Nephron progenitor cell (in vitro differentiated cells): ENCODE data around the gene LCAT.

Experiments
- DNase-seq: peaks from one replicate; pipeline ENCODE4 v3.0.0; 2021
- H3K27ac Mint-ChIP-seq: 2 replicates; pipeline ENCODE4 v1.8.0; 2021; ENCODE audit warnings: mild to moderate bottlenecking, moderate library complexity, mixed read lengths
- H3K27me3 Mint-ChIP-seq: 2 replicates; pipeline ENCODE4 v1.8.0; 2021; ENCODE audit warnings: mild to moderate bottlenecking, low read depth, mixed read lengths; ENCODE audit not compliant: poor library complexity
- H3K36me3 Mint-ChIP-seq: 2 replicates; pipeline ENCODE4 v1.8.0; 2021; ENCODE audit warnings: low read depth, mixed read lengths
- H3K4me1 Mint-ChIP-seq: 2 replicates; pipeline ENCODE4 v1.8.0; 2021; ENCODE audit warnings: mixed read lengths
- H3K4me3 Mint-ChIP-seq: 2 replicates; pipeline ENCODE4 v1.8.0; 2021; ENCODE audit warnings: mild to moderate bottlenecking, moderate library complexity, mixed read lengths
- H3K9me3 Mint-ChIP-seq: 2 replicates; pipeline ENCODE4 v1.8.0; 2021; ENCODE audit warnings: mild to moderate bottlenecking, moderate library complexity, mixed read lengths
- CTCF ChIP-seq: fragments of 200-600 bp; sonication (generic); IDR thresholded peaks from 2 replicates; pipeline ENCODE4 v1.5.0; 2021; ENCODE audit warnings: antibody characterized with exemption

LCAT gene

GRCh38 chr16:67922740-67923139 is 21.2 kb downstream of the LCAT start:
- H3K27ac Mint-ChIP-seq: peak overlapping the region; percentile 93
- H3K27me3 Mint-ChIP-seq: no peaks in the 10 kb centered on the region
- TF ChIP-seq CTCF: no peak
- no peak overlapping the region for H3K4me3 Mint-ChIP-seq
- DNase-seq: no peak
- H3K9me3 Mint-ChIP-seq: no peaks in the 10 kb centered on the region
- H3K36me3 Mint-ChIP-seq: peaks cover 8% of the 10 kb centered on the region
- peaks cover 25% of the 10 kb centered on the region for H3K4me1 Mint-ChIP-seq

- Mint-ChIP-seq H3K9me3 (no peaks in the 10 kb centered on the region), H3K27me3 (no peaks in the 10 kb centered on the region), H3K4me3 (no peak overlapping the region), H3K27ac (peak overlapping the region; percentile 93), H3K36me3 (peaks cover 13% of the 10 kb centered on the region), H3K4me1 (peaks cover 30% of the 10 kb centered on the region)
- no peak for TF ChIP-seq CTCF
- DNase-seq: no peak
Observed at GRCh38 chr16:67922221-67922620, 21.7 kb downstream of the LCAT start.

- no peak overlapping the region for H3K4me3 Mint-ChIP-seq
- H3K4me1 Mint-ChIP-seq: peaks cover 19% of the 10 kb centered on the region
- H3K27me3 Mint-ChIP-seq: peaks cover 3% of the 10 kb centered on the region
- no peaks in the 10 kb centered on the region for H3K9me3 Mint-ChIP-seq
- DNase-seq: no peak
- no peak overlapping the region for H3K27ac Mint-ChIP-seq
- no peak for TF ChIP-seq CTCF
- peaks cover 16% of the 10 kb centered on the region for H3K36me3 Mint-ChIP-seq
Observed at GRCh38 chr16:67919622-67920221, 24.2 kb downstream of the LCAT start.

GRCh38 chr16:67917852-67918236 is 26.1 kb downstream of the LCAT start:
- Mint-ChIP-seq H3K9me3 (no peaks in the 10 kb centered on the region), H3K27ac (peak overlapping the region; percentile 41), H3K36me3 (peaks cover 21% of the 10 kb centered on the region), H3K4me3 (no peak overlapping the region), H3K27me3 (peaks cover 3% of the 10 kb centered on the region), H3K4me1 (peaks cover 19% of the 10 kb centered on the region)
- no peak for TF ChIP-seq CTCF
- DNase-seq: no peak

GRCh38 chr16:67917140-67917851 is 26.6 kb downstream of the LCAT start:
- Mint-ChIP-seq H3K27me3 (peaks cover 3% of the 10 kb centered on the region), H3K4me3 (no peak overlapping the region), H3K36me3 (peaks cover 21% of the 10 kb centered on the region), H3K4me1 (peaks cover 19% of the 10 kb centered on the region), H3K9me3 (no peaks in the 10 kb centered on the region), H3K27ac (peak overlapping the region; percentile 41)
- no peak for DNase-seq
- no peak for TF ChIP-seq CTCF
